ENCODE data around the gene VDAC2. TPM values are rescaled to one million over a fixed set of nuclear protein-coding genes. Genes with fewer than 3 reads are reported as not detected.

VDAC2 gene
- total and polyA plus RNA-seq, 10 of the 15 experiments (the other 5 are each of a cell fraction or from before 2014, with no cell fraction given), result 73.4 to 294 (median 146) TPM

DNA sequence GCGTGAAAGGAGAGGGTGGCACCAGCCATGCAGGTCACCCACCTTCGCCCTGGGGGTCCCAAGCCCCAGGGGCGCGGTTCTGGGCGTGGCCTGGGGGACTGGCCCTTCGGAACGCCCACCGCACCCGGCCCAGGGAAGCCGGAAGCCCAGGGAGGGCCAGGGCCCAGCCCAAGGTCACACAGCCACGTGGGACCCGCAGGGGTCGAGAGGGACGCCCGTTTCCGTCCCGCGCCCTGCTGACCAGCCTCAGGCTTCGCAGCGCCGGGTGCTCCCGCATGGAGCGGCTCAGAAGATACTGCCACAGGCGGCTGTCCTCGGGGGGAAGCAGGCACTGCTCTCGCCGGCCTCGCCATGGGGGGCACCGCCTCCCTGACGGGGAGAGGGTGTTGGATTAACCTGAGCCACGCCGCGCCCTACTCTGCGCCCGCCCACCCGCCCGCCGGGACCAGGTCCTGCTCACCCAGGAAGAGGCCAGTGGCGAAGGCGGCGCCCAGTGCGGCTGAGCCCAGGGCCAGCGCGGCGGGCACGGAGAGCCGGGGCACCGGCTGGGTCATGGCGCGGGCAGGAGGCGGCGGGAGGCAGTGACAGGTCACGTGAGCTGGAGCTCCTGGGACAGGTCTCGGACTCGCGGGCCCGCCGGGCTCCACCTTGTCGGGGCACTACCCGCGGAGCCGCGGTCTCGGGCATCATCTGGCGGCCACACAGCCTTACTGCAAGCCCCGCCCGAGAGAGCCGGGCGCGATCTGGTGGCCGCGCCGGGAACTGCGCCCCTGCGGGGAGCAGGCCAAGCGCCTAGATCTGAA, 25.0 kb downstream of the VDAC2 start, which contains the start of gene COMTD1 (continued):
- TF ChIP-seq, protein P1, sequence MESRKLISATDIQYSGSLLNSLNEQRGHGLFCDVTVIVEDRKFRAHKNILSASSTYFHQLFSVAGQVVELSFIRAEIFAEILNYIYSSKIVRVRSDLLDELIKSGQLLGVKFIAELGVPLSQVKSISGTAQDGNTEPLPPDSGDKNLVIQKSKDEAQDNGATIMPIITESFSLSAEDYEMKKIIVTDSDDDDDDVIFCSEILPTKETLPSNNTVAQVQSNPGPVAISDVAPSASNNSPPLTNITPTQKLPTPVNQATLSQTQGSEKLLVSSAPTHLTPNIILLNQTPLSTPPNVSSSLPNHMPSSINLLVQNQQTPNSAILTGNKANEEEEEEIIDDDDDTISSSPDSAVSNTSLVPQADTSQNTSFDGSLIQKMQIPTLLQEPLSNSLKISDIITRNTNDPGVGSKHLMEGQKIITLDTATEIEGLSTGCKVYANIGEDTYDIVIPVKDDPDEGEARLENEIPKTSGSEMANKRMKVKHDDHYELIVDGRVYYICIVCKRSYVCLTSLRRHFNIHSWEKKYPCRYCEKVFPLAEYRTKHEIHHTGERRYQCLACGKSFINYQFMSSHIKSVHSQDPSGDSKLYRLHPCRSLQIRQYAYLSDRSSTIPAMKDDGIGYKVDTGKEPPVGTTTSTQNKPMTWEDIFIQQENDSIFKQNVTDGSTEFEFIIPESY (IDR thresholded peaks at IDR 0.05), result no peak
- no peak for TF ChIP-seq PAX5 (IDR thresholded peaks at IDR 0.05; ENCODE audit: borderline replicate concordance, low read depth, low read length)

DNA sequence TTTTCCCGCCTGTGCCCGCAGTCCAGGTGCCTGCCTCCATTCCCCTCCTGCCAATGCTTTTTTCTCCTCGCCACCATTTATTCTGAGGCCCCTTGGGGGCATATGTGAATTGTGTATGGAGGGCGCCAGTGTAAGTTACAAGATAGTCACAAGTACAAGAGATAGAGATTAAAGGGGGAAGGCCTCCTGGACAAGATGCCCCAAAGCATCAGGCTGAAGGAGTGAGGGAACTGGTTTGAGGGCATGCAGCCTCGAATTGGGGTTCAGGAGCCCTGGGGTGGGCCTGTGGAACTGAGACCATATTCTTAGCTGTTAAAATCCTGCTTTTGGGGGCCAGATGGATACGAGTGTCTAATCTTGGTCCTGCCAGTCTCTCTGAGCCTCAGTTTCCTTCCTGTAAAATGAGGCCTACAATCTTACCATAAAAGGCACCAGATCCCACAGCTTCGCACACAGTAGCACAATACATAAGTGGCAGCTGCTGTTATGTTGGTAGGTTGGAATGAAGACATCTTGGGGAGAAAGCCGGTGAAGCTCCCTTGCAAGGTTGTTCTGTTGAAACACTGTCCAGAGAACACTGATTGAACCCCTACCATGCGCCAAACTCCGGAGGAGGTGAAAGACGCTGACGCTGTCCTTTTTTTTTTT, 25.7 kb downstream of the VDAC2 start:
- CTCF ChIA-PET, result interaction anchor here (0.7 to 14.5 kb wide), 29 partner anchors 12 to 1075 kb away, joined by 3 to 207 read pairs (median 4); partner anchors contain the start of gene VDAC2
- intact Hi-C loops (cut with micrococcal nuclease; ENCODE audit: unreplicated experiment) (loop anchor here (1.0 to 5.0 kb wide), 4 partner anchors 48 to 970 kb away; no protein-coding TSS in a partner anchor), in situ Hi-C loops (cut with MboI) (loop anchor here (10.0 kb wide), 2 partner anchors 972 to 1352 kb away; no protein-coding TSS in a partner anchor)
- SMC1A ChIA-PET (ENCODE audit: uncharacterized antibody, unreplicated experiment), result interaction anchor here (0.7 to 2.8 kb wide), 11 partner anchors 13 to 1384 kb away, joined by 3 to 18 read pairs (median 5); partner anchors contain the start of gene VDAC2
- no peak for FAIRE-seq
- Histone ChIP-seq H4K20me1 (ENCODE audit: control insufficient read depth, insufficient read depth) (no peaks in the 10 kb centered on the region), H3K9me3 (replicated peaks; ENCODE audit: control insufficient read depth, insufficient read depth, low read length) (no peaks in the 10 kb centered on the region), H3K27me3 (replicated peaks in 1 of 2; ENCODE audit: control insufficient read depth in 2 of 2, insufficient read depth in 2 of 2, low read length in 1 of 2) (no peaks in the 10 kb centered on the region), H3K36me3 (ENCODE audit: control insufficient read depth in 2 of 2, insufficient read depth in 2 of 2, low read length in 1 of 2) (peaks cover 16 to 19% of the 10 kb centered on the region in 2 experiments), H3K4me1 (ENCODE audit: control insufficient read depth, insufficient read depth, low read length) (peaks cover 11% of the 10 kb centered on the region), H3K79me2 (ENCODE audit: control insufficient read depth, insufficient read depth, low read length) (peaks cover 12% of the 10 kb centered on the region), H3K4me2 (ENCODE audit: control insufficient read depth, insufficient read depth) (no peak overlapping the region), H3K9ac (ENCODE audit: control insufficient read depth, insufficient read depth, low read length) (peak overlapping the region; percentile 38; the same call in 1 of the 2 replicates), H3K4me3 (no peak overlapping the region), H2AFZ (ENCODE audit: control insufficient read depth, low read depth, low read length) (peak overlapping the region; percentile 85), H3K27ac (ENCODE audit: control insufficient read depth, insufficient read depth) (no peak overlapping the region; the same call in 1 of the 2 replicates)
- RAD21 ChIA-PET (ENCODE audit: unreplicated experiment), result interaction anchor here (0.7 to 3.4 kb wide), 16 partner anchors 13 to 1348 kb away, joined by 3 to 52 read pairs (median 4); partner anchors contain the start of gene VDAC2
- TF ChIP-seq NR2C2 (IDR thresholded peaks at IDR 0.05; ENCODE audit: borderline replicate concordance, control insufficient read depth, insufficient read length, low read depth), result no peak
- no peak; the same call in 1 of the 2 replicates for TF ChIP-seq DPF2 (IDR thresholded peaks at IDR 0.05)
- TF ChIP-seq ZSCAN29 (IDR thresholded peaks at IDR 0.05), result no peak
- 0 out of 2 replicates have a peak, but pooled peaks have one; percentile 99 for TF ChIP-seq RB1 (IDR thresholded peaks at IDR 0.05; ENCODE audit: borderline replicate concordance)
- no peak for TF ChIP-seq SP1 (IDR thresholded peaks at IDR 0.05; ENCODE audit: low read depth, low read length)
- no peak for TF ChIP-seq BRCA1 (IDR thresholded peaks at IDR 0.05; ENCODE audit: low read depth, low read length)
- TF ChIP-seq SIX5 (IDR thresholded peaks at IDR 0.05; ENCODE audit: low read depth, low read length, severe bottlenecking), result no peak
- TF ChIP-seq LARP7 (IDR thresholded peaks at IDR 0.05), result peak; percentile 10; the same call in 1 of the 2 replicates
- TF ChIP-seq, protein P2, sequence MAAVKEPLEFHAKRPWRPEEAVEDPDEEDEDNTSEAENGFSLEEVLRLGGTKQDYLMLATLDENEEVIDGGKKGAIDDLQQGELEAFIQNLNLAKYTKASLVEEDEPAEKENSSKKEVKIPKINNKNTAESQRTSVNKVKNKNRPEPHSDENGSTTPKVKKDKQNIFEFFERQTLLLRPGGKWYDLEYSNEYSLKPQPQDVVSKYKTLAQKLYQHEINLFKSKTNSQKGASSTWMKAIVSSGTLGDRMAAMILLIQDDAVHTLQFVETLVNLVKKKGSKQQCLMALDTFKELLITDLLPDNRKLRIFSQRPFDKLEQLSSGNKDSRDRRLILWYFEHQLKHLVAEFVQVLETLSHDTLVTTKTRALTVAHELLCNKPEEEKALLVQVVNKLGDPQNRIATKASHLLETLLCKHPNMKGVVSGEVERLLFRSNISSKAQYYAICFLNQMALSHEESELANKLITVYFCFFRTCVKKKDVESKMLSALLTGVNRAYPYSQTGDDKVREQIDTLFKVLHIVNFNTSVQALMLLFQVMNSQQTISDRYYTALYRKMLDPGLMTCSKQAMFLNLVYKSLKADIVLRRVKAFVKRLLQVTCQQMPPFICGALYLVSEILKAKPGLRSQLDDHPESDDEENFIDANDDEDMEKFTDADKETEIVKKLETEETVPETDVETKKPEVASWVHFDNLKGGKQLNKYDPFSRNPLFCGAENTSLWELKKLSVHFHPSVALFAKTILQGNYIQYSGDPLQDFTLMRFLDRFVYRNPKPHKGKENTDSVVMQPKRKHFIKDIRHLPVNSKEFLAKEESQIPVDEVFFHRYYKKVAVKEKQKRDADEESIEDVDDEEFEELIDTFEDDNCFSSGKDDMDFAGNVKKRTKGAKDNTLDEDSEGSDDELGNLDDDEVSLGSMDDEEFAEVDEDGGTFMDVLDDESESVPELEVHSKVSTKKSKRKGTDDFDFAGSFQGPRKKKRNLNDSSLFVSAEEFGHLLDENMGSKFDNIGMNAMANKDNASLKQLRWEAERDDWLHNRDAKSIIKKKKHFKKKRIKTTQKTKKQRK (IDR thresholded peaks at IDR 0.05; ENCODE audit: low read depth, low read length), result no peak
- 41% methylated on average over 12 of the region's 12 CpGs for WGBS (ENCODE audit: insufficient coverage, insufficient replicate concordance, low lambda C conversion rate, missing lambda C conversion rate)
- ATAC-seq, result no peak
- no TSS peak for BruUV-seq (replicated peaks)
- DNase-seq (ENCODE audit: low read depth, low spot score), result no peak
- POLR2A ChIA-PET, result interaction anchor here (1.0 to 2.5 kb wide), 3 partner anchors 9 to 49 kb away, joined by 4 to 26 read pairs (median 6); partner anchors contain the start of gene VDAC2
